IMR-90 (cell line): ENCODE data around the gene LAMB1.

Source experiments
- BHLHE40 ChIP-seq: fragments of 150-350 bp; IDR thresholded peaks from 2 replicates; pipeline ENCODE4 v1.6.1; 2016; ENCODE audit warnings: mild to moderate bottlenecking, low read depth, low read length
- CEBPB ChIP-seq: IDR thresholded peaks from 2 replicates; pipeline ENCODE4 v1.6.1; 2012; ENCODE audit warnings: low read depth, low read length, improper control_type of control experiment
- CTCF ChIP-seq: conservative IDR thresholded peaks from 2 replicates; pipeline ENCODE4 v1.5.1; 2012; ENCODE audit warnings: mild to moderate bottlenecking, low read depth, low read length, improper control_type of control experiment
- FOS ChIP-seq: fragments of 150-350 bp; IDR thresholded peaks from 2 replicates; pipeline ENCODE4 v1.6.1; 2016; ENCODE audit warnings: low read depth, low read length
- MAZ ChIP-seq: IDR thresholded peaks from 2 replicates; pipeline ENCODE4 v1.6.1; 2012; ENCODE audit warnings: low read depth, mild to moderate bottlenecking, low read length, improper control_type of control experiment, moderate library complexity, borderline replicate concordance
- NFE2L2 ChIP-seq: fragments of 150-350 bp; IDR thresholded peaks from 2 replicates; pipeline ENCODE4 v1.6.1; 2016; ENCODE audit warnings: low read depth, mild to moderate bottlenecking, low read length
- POLR2A ChIP-seq: IDR thresholded peaks from 2 replicates; pipeline ENCODE4 v1.6.1; 2012; ENCODE audit warnings: mild to moderate bottlenecking, low read depth, low read length
- TF ChIP-seq, protein P1 (sequence below): fragments of 150-350 bp; IDR thresholded peaks from 2 replicates; pipeline ENCODE4 v1.6.1; 2016; ENCODE audit warnings: low read depth, mild to moderate bottlenecking, low read length, moderate library complexity, borderline replicate concordance

DNA sequence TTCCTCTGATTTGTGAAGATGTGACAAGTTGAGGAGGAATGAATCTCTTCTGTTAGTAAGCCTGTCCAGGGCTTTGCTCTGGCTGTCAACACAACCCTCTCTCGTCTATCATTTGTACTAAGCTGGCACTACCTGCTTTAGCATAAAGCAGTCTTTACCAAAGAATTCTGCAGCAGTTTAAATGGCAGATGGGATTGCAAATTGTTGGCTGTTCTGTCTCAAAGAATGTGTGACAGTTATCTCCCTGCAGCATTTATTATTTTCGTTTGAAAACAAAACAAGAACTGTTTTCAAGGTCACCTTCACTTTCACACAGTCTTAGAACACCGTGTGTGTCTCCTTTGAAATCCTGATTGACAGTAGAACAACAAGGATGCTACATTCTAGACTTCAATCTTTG lies 4.8 kb upstream of the LAMB1 start:
- TF ChIP-seq CTCF (no peak), BHLHE40 (no peak), FOS (no peak), NFE2L2 (no peak), POLR2A (no peak), CEBPB (no peak), MAZ (no peak)
- TF ChIP-seq, protein P1, sequence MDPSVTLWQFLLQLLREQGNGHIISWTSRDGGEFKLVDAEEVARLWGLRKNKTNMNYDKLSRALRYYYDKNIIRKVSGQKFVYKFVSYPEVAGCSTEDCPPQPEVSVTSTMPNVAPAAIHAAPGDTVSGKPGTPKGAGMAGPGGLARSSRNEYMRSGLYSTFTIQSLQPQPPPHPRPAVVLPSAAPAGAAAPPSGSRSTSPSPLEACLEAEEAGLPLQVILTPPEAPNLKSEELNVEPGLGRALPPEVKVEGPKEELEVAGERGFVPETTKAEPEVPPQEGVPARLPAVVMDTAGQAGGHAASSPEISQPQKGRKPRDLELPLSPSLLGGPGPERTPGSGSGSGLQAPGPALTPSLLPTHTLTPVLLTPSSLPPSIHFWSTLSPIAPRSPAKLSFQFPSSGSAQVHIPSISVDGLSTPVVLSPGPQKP = no peak
